GM18526 (cell line): ENCODE results near the gene TAB3.

Experiments used
- POLR2A ChIP-seq: IDR thresholded peaks from 3 replicates; pipeline ENCODE4 v1.6.1; 2011; ENCODE audit not compliant: insufficient read length; ENCODE audit errors: extremely low read depth

The TAB3 gene

DNA sequence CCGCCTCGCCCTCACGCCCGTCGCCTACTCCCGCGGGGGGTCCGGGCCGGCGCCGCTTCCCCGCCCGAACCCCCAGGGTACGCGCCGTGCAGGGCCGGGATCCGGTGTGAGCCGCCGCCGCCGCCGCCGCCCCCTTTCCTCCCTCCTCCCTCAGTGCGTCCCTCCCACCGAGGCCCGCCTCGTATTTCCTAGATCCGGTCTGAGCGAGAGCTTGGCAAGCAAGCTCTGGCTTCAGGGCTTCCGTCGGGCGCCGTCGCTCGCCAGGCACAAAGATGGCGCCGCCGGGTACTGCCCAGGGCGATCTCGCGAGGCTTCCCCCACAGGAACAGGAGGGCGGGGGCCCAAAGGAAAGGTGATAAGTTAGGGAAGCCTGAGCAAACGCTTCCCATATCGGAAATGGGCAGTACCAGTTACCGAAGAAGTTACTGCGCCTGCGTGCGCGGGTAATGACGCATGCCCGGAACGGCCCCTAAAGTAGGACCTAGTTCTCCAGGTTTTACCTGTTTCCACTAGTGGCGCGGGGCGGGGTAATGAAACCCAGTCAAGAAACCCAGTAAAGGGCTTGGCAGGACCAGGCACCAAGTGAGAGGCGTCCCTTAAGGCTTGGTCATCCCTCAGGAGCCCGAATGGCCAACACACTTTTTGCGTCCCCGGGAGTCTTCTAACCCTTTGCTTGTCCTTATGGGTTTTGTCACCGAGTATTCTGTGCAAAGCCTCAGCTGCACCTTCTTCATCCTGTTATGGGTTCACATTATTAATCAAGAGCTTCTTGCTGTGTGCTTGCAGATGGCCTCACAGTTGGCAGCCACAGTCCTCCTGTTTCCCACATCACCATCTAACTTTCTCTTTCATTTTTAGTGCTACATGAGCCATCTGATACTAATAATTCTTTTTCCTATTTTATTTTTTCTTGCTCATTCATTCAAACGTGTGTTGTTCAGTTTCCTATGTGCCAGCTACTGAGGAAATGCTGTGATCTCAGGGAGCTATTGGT is at the start of gene TAB3:
TSS of gene TAB3 (minus strand) at position 108 of the 994 bp plus-strand sequence. CDS start 29,666 bp downstream, outside the sequence.
- peak; percentile 39 for TF ChIP-seq POLR2A

GRCh38 chrX:30938295-30938694 is 49.2 kb upstream of the TAB3 start:
- no peak for TF ChIP-seq POLR2A

DNA sequence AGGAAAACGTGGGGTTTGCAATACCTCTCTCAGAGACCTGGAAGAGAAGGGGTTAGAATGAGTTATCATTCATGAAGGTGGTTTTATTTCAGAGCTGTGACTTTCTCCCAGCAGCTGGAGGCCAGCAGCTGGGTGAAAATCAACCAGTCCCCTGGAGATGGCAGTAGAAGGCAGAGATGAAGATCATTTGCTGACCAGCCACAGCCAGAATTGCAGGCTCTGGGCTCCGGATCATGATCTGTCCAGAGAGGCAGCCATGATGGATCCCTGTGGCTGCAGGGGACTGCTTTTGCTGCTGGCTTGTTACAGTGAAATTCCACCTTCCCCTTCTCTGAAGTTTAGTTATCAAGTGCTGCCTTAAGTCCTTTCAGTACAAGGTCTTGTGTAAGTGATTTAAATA is 46.9 kb upstream of the TAB3 start:
- no peak for TF ChIP-seq POLR2A

DNA sequence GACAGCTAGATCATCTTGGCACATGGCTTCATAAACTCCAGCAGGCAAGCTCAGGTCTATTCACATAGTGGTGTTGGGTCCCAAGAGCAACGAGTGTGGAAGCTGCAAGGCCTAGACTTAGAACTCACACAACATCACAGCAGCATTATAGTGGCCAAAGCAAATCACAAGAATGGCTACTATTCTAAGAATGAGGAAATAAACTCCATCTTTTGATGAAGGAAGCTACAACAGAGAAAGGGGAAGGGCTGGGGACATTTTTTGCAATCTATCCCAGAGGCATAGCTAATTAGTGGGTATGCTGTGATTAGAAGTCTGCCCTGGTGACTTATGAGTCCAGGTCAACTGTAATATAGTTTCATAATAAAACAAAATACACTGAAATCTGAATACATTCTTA is 42.9 kb upstream of the TAB3 start:
- TF ChIP-seq POLR2A: no peak

DNA sequence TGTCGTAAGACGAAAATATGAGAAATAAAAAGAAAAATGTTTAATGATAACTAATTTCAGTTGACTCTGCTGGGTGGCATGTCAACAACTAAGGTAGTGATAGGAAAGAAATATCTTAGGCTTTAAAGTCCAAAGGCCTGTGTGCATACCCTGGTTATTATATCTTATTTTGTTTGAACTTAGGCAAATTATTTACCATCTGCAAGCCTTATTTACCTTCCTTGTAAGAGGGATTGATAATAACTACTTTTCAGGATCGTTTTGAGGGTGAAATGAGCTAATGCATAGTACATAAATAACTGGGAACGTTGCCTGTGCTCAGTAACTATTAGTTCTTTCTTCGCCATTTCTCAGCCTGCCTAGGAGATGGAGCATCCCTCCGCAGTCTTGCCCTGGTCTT is 41.6 kb upstream of the TAB3 start:
- no peak for TF ChIP-seq POLR2A

- no peak for TF ChIP-seq POLR2A
These were observed 41.1 kb upstream of the TAB3 start for GRCh38 chrX:30930143-30930542.

GRCh38 chrX:30920271-30920670 is 31.2 kb upstream of the TAB3 start:
- no peak for TF ChIP-seq POLR2A

DNA sequence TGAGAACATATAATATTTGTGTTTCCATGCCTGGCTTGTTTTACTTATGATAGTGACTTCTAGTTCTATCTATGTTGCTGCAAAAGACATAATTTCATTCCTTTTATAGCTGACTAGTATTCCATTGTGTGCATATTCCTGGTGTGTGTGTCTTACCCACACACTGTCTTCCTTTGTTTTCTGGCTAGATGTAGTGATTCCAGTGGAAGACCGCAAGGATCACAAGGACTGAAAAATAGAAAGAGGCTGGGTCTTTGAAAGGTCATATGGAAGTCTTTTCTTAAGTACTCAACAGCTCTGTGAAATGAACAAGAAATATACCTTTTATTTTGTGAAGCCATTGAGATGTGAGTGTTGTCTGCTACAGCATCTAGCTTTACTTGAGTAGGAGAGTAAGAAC is 29.4 kb upstream of the TAB3 start:
- no peak for TF ChIP-seq POLR2A

GRCh38 chrX:30913492-30913891 is 24.4 kb upstream of the TAB3 start:
- no peak for TF ChIP-seq POLR2A

GRCh38 chrX:30910124-30910860 is 21.2 kb upstream of the TAB3 start:
- no peak for TF ChIP-seq POLR2A

- no peak for TF ChIP-seq POLR2A
These were observed 17.7 kb upstream of the TAB3 start for GRCh38 chrX:30906726-30907125.

DNA sequence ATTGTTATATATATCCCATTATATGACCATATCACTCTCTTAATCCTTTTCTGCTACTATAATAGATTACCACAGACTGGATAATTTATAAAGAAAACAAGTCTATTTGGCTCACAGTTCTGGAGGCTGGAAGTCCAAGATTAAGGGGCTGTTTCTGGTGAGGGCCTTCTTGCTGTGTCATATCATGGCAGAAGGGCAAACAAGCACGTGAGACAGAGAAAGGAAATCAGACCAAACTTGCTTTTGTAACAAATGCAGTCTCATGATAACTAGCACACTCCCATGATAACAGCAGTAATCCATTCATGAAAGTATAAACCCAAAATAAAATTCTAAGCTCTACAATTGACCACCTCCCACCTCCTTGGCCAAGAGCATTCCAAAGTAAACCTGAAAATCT is 16.3 kb upstream of the TAB3 start:
- TF ChIP-seq POLR2A: no peak

DNA sequence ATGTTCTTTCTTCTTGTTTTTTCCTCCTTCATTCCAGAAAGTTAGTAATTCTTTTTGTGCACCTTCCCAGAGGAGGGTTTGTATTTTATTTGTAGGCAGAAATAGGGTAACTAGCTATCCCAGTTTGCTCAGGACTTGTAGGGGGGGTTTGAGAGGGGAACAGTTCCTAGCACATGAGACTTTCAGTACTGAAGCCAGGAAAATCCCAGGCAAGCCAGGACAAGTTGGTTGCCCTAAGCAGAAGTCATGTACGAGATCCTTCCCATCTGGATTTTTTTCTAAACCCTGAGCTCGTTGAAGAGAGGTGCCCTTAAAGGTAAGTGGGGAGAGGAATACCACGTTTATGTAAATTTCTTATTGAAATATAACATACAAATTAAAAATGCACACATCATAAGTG is 15.6 kb upstream of the TAB3 start:
- no peak for TF ChIP-seq POLR2A

- no peak for TF ChIP-seq POLR2A
These were observed 15.1 kb upstream of the TAB3 start for GRCh38 chrX:30904186-30904585.

- no peak for TF ChIP-seq POLR2A
These were observed 11.2 kb upstream of the TAB3 start for GRCh38 chrX:30900227-30900626.

- no peak for TF ChIP-seq POLR2A
These were observed 9.8 kb upstream of the TAB3 start for GRCh38 chrX:30898886-30899285.

DNA sequence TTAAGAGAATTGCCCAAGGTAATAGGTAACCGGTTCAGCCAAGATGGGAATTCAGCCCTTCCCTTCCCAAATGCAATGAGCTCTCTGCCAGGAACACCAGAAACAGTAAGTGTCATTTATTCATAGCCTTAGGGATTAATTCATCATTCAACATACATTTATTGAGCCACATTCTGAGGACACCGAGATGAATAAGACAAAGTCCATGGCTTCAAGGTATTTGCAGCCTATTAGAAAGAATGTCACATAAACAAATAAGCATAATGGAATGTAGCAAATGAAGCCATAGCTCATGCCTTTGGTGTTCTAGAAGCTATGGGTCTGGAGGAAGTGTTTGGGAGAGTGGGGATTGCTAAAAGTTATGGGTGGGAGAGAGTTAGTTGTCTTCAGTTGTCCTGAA is 6.3 kb upstream of the TAB3 start:
- no peak for TF ChIP-seq POLR2A

DNA sequence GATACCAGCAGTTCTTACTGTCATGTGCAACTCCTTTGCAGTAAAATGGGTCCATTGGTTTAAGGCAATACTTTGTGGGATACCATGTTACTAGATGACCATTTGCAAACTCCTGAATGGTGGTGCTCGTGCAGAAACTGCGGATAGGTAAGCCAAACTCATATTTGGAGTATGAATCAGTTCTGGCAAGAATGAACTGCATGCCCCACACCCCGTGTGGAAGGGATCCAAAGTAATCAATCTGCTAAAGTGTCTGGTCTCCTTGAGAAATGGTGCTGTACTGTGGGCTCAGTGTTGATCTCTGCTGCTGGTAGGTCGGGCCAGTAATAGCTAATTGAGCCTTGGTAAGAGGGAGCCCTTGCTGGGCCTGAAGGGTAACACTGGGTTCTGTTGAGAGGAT is 4.2 kb upstream of the TAB3 start:
- no peak for TF ChIP-seq POLR2A
